ENCODE results near the gene OSBPL8. TPM values are rescaled to one million over a fixed set of nuclear protein-coding genes. Genes with fewer than 3 reads are reported as not detected.
"Not testable (repeated sequence)": the region's sequence is repeated elsewhere in the genome, so short reads cannot be mapped to it uniquely, and the experiment has no call there.

The OSBPL8 gene
- total and polyA plus RNA-seq, 7 donors: 7.6 to 64.3 (median 44.8) TPM

DNA sequence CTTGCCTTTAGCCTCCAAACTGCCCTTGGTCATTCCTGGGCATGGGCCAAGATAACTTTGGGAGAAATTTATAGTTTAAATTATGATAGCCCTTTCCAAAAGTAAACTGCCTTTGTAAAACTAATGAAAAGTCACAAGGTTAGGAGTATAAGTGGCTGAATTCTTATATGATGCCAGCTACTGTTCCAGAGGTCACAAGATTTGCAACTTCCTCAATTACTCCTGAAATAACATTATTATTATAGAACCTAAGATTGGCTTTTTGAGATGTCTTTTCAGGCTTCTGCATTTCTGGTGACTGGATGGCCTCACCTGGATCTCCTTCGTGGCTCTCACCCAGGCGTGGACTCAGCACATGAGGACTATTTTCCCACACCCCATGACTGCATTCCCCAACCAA lies 55.0 kb downstream of the OSBPL8 start:
- Histone ChIP-seq H3K36me3 (no peaks in the 10 kb centered on the region), H3K9me3 (no peaks in the 10 kb centered on the region), H3K27me3 (no peaks in the 10 kb centered on the region), H3K4me1 (peaks cover 0 to 8% (median 3%) of the 10 kb centered on the region in 4 donors), H3K4me3 (no peak overlapping the region), H3K27ac (no peak overlapping the region)
- DNase-seq: no peak
- TF ChIP-seq, protein P1, sequence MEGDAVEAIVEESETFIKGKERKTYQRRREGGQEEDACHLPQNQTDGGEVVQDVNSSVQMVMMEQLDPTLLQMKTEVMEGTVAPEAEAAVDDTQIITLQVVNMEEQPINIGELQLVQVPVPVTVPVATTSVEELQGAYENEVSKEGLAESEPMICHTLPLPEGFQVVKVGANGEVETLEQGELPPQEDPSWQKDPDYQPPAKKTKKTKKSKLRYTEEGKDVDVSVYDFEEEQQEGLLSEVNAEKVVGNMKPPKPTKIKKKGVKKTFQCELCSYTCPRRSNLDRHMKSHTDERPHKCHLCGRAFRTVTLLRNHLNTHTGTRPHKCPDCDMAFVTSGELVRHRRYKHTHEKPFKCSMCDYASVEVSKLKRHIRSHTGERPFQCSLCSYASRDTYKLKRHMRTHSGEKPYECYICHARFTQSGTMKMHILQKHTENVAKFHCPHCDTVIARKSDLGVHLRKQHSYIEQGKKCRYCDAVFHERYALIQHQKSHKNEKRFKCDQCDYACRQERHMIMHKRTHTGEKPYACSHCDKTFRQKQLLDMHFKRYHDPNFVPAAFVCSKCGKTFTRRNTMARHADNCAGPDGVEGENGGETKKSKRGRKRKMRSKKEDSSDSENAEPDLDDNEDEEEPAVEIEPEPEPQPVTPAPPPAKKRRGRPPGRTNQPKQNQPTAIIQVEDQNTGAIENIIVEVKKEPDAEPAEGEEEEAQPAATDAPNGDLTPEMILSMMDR (IDR thresholded peaks at IDR 0.05): no peak
- TF ChIP-seq POLR2AphosphoS5 (IDR thresholded peaks at IDR 0.05) (no peak), EP300 (IDR thresholded peaks at IDR 0.05) (no peak), POLR2A (IDR thresholded peaks at IDR 0.05) (no peak)
- 90 to 96% methylated on average over 2 of the region's 2 CpGs for WGBS, 2 donors
- intact Hi-C loops (cut with DNase I): no loop called here

DNA sequence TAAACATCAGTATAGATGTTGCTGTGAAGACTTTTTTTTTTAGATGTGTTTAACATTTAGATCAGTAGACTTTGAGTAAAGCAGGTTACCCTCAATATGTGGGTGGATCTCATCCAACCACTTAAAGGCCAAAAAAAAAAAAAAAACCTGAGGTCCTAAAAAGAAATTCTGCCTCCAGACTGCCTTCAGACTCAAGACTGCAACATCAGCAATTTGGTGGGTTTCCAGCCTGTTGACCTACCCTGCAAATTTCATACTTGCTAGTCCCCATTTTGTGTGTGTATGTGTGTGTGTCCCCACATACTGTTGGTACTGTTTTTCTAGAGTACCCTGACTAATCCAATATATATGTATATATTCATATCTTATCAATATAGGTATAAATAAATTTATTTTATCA lies 55.6 kb downstream of the OSBPL8 start:
- Histone ChIP-seq H3K36me3 (no peaks in the 10 kb centered on the region), H3K27ac (no peak overlapping the region), H3K27me3 (no peaks in the 10 kb centered on the region), H3K4me1 (peaks cover 0 to 8% (median 3%) of the 10 kb centered on the region in 4 donors), H3K9me3 (no peaks in the 10 kb centered on the region), H3K4me3 (no peak overlapping the region)
- no peak for DNase-seq
- TF ChIP-seq EP300 (IDR thresholded peaks at IDR 0.05) (no peak), POLR2A (IDR thresholded peaks at IDR 0.05) (no peak), POLR2AphosphoS5 (IDR thresholded peaks at IDR 0.05) (no peak)
- TF ChIP-seq, protein P1 (IDR thresholded peaks at IDR 0.05): no peak
- intact Hi-C loops (cut with DNase I): no loop called here

DNA sequence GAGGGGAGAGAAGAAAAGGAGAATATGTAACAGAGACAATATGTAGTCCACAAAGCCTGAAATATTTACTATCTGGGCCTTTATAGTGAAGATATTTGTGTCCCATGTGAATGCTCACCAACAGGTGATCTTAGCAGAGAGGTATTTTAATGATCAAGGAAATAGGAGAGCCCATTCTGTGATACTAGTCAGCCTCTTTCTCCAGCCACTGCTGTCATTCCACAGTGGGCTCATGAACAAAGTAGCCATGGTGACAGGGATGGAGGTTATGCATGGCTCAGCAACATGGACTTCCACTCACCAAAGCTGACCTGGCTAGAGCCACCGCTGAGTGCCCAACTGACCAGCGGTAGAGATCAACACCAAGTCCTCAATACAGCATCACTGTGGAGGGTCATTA lies 58.2 kb downstream of the OSBPL8 start:
- peaks cover 0 to 8% (median 3%) of the 10 kb centered on the region in 4 donors for H3K4me1 ChIP-seq
- no peaks in the 10 kb centered on the region for H3K9me3 ChIP-seq
- no peak overlapping the region for H3K4me3 ChIP-seq
- no peak for DNase-seq
- no peaks in the 10 kb centered on the region for H3K27me3 ChIP-seq
- H3K27ac ChIP-seq: no peak overlapping the region
- WGBS, 2 donors: 99% methylated on average over 2 of the region's 2 CpGs
- no peak for TF ChIP-seq POLR2AphosphoS5 (IDR thresholded peaks at IDR 0.05)
- TF ChIP-seq, protein P1 (IDR thresholded peaks at IDR 0.05): no peak
- no peak for TF ChIP-seq EP300 (IDR thresholded peaks at IDR 0.05)
- no peak for TF ChIP-seq POLR2A (IDR thresholded peaks at IDR 0.05)
- no peaks in the 10 kb centered on the region for H3K36me3 ChIP-seq
- intact Hi-C loops (cut with DNase I): no loop called here

DNA sequence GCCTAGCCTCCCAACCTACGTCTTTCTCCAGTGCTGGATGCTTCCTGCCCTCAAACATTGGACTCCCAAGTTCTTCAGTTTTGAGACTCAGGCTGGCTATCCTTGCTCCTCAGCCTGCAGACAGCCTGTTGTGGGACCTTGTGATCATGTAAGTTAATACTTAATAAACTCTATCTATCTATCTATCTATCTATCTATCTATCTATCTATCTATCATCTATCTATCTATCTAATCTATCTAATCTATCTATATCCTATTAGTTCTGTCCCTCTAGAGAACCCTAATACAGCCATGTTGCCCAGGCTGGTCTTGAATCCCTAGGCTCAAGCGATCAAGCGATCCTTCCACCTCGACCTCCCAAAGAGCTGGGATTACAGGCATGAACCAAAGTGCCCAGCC lies 60.4 kb downstream of the OSBPL8 start:
- H3K36me3 ChIP-seq; H3K27ac ChIP-seq; H3K9me3 ChIP-seq; intact Hi-C loops (cut with DNase I); H3K27me3 ChIP-seq; H3K4me1 ChIP-seq; H3K4me3 ChIP-seq; DNase-seq: not testable (repeated sequence)
- WGBS, 2 donors: 97 to 98% methylated on average over 4 of the region's 4 CpGs

DNA sequence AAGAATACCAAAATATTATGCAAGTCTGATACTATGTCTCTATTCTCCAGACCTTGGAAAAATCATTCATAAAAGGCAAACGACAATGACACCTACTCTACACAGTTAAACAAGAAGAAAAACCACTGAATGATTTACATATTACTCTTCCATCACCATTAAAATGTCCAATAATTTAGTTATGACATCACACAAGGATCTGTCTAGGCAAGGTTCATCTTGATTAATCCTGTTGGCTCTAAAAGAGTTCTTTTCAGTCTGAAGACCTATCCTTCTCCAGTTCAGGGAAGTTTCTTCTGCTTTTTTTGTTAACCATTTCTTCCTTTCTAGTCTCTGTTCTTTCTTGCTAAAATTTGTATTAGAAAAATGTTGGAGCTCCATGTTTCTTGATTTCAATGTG lies 64.0 kb downstream of the OSBPL8 start:
- no peaks in the 10 kb centered on the region for H3K27me3 ChIP-seq
- no peak for DNase-seq
- H3K27ac ChIP-seq: no peak overlapping the region
- WGBS, 2 donors: 87 to 88% methylated on average over 1 of the region's 1 CpG
- peaks cover 0 to 4% (median 0%) of the 10 kb centered on the region in 4 donors for H3K36me3 ChIP-seq
- H3K4me1 ChIP-seq: no peaks in the 10 kb centered on the region
- TF ChIP-seq POLR2A (IDR thresholded peaks at IDR 0.05) (no peak), EP300 (IDR thresholded peaks at IDR 0.05) (no peak), POLR2AphosphoS5 (IDR thresholded peaks at IDR 0.05) (no peak)
- TF ChIP-seq, protein P1 (IDR thresholded peaks at IDR 0.05): no peak
- no peak overlapping the region for H3K4me3 ChIP-seq
- H3K9me3 ChIP-seq: peaks cover 0 to 10% (median 6%) of the 10 kb centered on the region in 4 donors
- intact Hi-C loops (cut with DNase I): no loop called here

All from sigmoid colon (tissue), 7 donors.